H9 (cell line): Measurements from ENCODE around the gene TSC2. TPM values are rescaled to one million over a fixed set of nuclear protein-coding genes. Genes with fewer than 3 reads are reported as not detected.

Experiments
- DNase-seq: peaks from one replicate; pipeline ENCODE4 v3.0.0-alpha.2; 2017
- H2AFZ ChIP-seq: one replicate; pipeline ENCODE4 v1.6.1; 2013; ENCODE audit warnings: mild to moderate bottlenecking, low read length, control low read depth, moderate library complexity
- H2AK5ac ChIP-seq: 2 replicates; pipeline ENCODE4 v1.6.1; 2013; ENCODE audit warnings: low read length, control low read depth, mixed read lengths; ENCODE audit not compliant: insufficient read length
- H2BK120ac ChIP-seq: one replicate; pipeline ENCODE4 v1.6.1; 2013; ENCODE audit warnings: low read depth, mild to moderate bottlenecking, low read length, control low read depth, inconsistent platforms; ENCODE audit not compliant: poor library complexity, severe bottlenecking
- H2BK12ac ChIP-seq: 2 replicates; pipeline ENCODE4 v1.6.1; 2013; ENCODE audit warnings: low read length, control low read depth, mixed read lengths, low read depth; ENCODE audit not compliant: insufficient read length
- H2BK15ac ChIP-seq: 2 replicates; pipeline ENCODE4 v1.6.1; 2013; ENCODE audit warnings: low read depth, low read length, control low read depth
- H2BK20ac ChIP-seq: one replicate; pipeline ENCODE4 v1.6.1; 2013; ENCODE audit warnings: low read depth, mild to moderate bottlenecking, low read length, control low read depth, inconsistent platforms; ENCODE audit not compliant: poor library complexity, severe bottlenecking
- H2BK5ac ChIP-seq: 2 replicates; pipeline ENCODE4 v1.6.1; 2013; ENCODE audit warnings: low read length, control low read depth, mixed read lengths; ENCODE audit not compliant: insufficient read length
- H3K14ac ChIP-seq: 2 replicates; pipeline ENCODE4 v1.6.1; 2013; ENCODE audit warnings: low read length, control low read depth; ENCODE audit not compliant: insufficient read depth
- H3K18ac ChIP-seq: 2 replicates; pipeline ENCODE4 v1.6.1; 2013; ENCODE audit warnings: low read depth, mild to moderate bottlenecking, mixed read lengths, low read length, control low read depth; ENCODE audit not compliant: insufficient read length
- H3K23ac ChIP-seq: 2 replicates; pipeline ENCODE4 v1.6.1; 2013; ENCODE audit warnings: low read length, control low read depth, mixed read lengths, low read depth; ENCODE audit not compliant: insufficient read length
- H3K23me2 ChIP-seq: 2 replicates; pipeline ENCODE4 v1.6.1; 2013; ENCODE audit warnings: low read depth, mild to moderate bottlenecking, mixed read lengths, low read length, control low read depth; ENCODE audit not compliant: insufficient read length, poor library complexity, severe bottlenecking
- H3K27ac ChIP-seq: 2 replicates; pipeline ENCODE4 v1.5.1; 2013; ENCODE audit warnings: low read length, control low read depth, mixed read lengths, low read depth; ENCODE audit not compliant: insufficient read length
- H3K27me3 ChIP-seq: 2 replicates; pipeline ENCODE4 v1.6.1; 2013; ENCODE audit warnings: low read length, control low read depth, inconsistent platforms; ENCODE audit not compliant: insufficient read depth
- H3K4ac ChIP-seq: 2 replicates; pipeline ENCODE4 v1.6.1; 2013; ENCODE audit warnings: low read depth, mild to moderate bottlenecking, control low read depth, inconsistent platforms, low read length, moderate library complexity
- H3K4me1 ChIP-seq: 2 replicates; pipeline ENCODE4 v1.6.1; 2013; ENCODE audit warnings: low read length, control low read depth, inconsistent platforms; ENCODE audit not compliant: insufficient read depth
- H3K4me2 ChIP-seq: 2 replicates; pipeline ENCODE4 v1.6.1; 2013; ENCODE audit warnings: low read length, control low read depth, mixed read lengths; ENCODE audit not compliant: insufficient read length, insufficient read depth
- H3K56ac ChIP-seq: 2 replicates; pipeline ENCODE4 v1.6.1; 2013; ENCODE audit warnings: low read depth, mild to moderate bottlenecking, mixed read lengths, low read length, control low read depth; ENCODE audit not compliant: insufficient read length
- H3K79me1 ChIP-seq: 2 replicates; pipeline ENCODE4 v1.6.1; 2013; ENCODE audit warnings: low read depth, mild to moderate bottlenecking, moderate library complexity, low read length, control low read depth, inconsistent platforms; ENCODE audit not compliant: insufficient read depth, poor library complexity, severe bottlenecking
- H3K79me2 ChIP-seq: 2 replicates; pipeline ENCODE4 v1.6.1; 2013; ENCODE audit warnings: low read length, control low read depth, inconsistent platforms; ENCODE audit not compliant: insufficient read depth
- H3K9ac ChIP-seq: 2 replicates; pipeline ENCODE4 v1.6.1; 2013; ENCODE audit warnings: low read length, control low read depth, mixed read lengths; ENCODE audit not compliant: insufficient read length; ENCODE audit errors: extremely low read depth
- H3K9me3 ChIP-seq: one replicate; pipeline ENCODE4 v1.6.1; 2013; ENCODE audit warnings: low read depth, low read length, inconsistent platforms; ENCODE audit not compliant: control insufficient read depth
- H3T11ph ChIP-seq: one replicate; pipeline ENCODE4 v1.6.1; 2013; ENCODE audit warnings: mild to moderate bottlenecking, low read length, control low read depth, inconsistent platforms
- H4K20me1 ChIP-seq: one replicate; pipeline ENCODE4 v1.6.1; 2013; ENCODE audit not compliant: control insufficient read depth, insufficient read length, insufficient read depth
- H4K5ac ChIP-seq: 2 replicates; pipeline ENCODE4 v1.6.1; 2013; ENCODE audit warnings: low read depth, mild to moderate bottlenecking, mixed read lengths, low read length, control low read depth; ENCODE audit not compliant: insufficient read length
- H4K8ac ChIP-seq: replicated peaks from 2 replicates; pipeline ENCODE4 v1.6.1; 2013; ENCODE audit warnings: low read length, control low read depth, mixed read lengths, low read depth; ENCODE audit not compliant: insufficient read length
- H4K91ac ChIP-seq: 2 replicates; pipeline ENCODE4 v1.6.1; 2013; ENCODE audit warnings: low read depth, mild to moderate bottlenecking, moderate library complexity, mixed read lengths, low read length, control low read depth; ENCODE audit not compliant: insufficient read length
- H3K27ac Mint-ChIP-seq, 3 experiments: 2 replicates in 2 of 3; 3 replicates in 1 of 3; pipeline ENCODE4 v1.8.0; 2020 to 2021; ENCODE audit warnings: mixed read lengths in 3 of 3, mild to moderate bottlenecking in 1 of 3, moderate library complexity in 1 of 3
- H3K27me3 Mint-ChIP-seq: 2 replicates; pipeline ENCODE4 v1.8.0; 2021; ENCODE audit warnings: low read depth, mild to moderate bottlenecking, moderate library complexity, mixed read lengths
- H3K36me3 Mint-ChIP-seq, 3 experiments: 2 replicates in 2 of 3; 3 replicates in 1 of 3; pipeline ENCODE4 v1.8.0; 2020 to 2021; ENCODE audit warnings: low read depth in 3 of 3, mixed read lengths in 3 of 3; ENCODE audit not compliant: insufficient read depth in 1 of 3
- H3K4me1 Mint-ChIP-seq, 2 experiments: 2 replicates each; pipeline ENCODE4 v1.8.0; 2020; ENCODE audit warnings: mixed read lengths in 2 of 2
- H3K4me3 Mint-ChIP-seq, 2 experiments: 2 replicates in 1 of 2; 3 replicates in 1 of 2; pipeline ENCODE4 v1.8.0; 2020 to 2021; ENCODE audit warnings: mild to moderate bottlenecking in 2 of 2, mixed read lengths in 2 of 2, moderate library complexity in 1 of 2
- H3K9me3 Mint-ChIP-seq, 2 experiments: 2 replicates in 1 of 2; 3 replicates in 1 of 2; pipeline ENCODE4 v1.8.0; 2020; ENCODE audit warnings: mild to moderate bottlenecking in 2 of 2, mixed read lengths in 2 of 2, moderate library complexity in 1 of 2
- CTCF ChIP-seq: fragments of 200-600 bp; sonication (generic); conservative IDR thresholded peaks from 3 replicates; pipeline ENCODE4 v1.8.0; 2021; ENCODE audit warnings: antibody characterized with exemption, mild to moderate bottlenecking
- WGBS: extraction: QIAGEN DNeasy Blood & Tissue Kit; methylation state at CpG from one replicate; pipeline ENCODE4 v1.1.7; 2013; ENCODE audit warnings: missing lambda C conversion rate, low lambda C conversion rate, mixed read lengths; ENCODE audit not compliant: insufficient read length; ENCODE audit errors: extremely low coverage; 5-methylcytosine and 5-hydroxymethylcytosine counted together
- total RNA-seq: library from RNA; stranded (reverse); gene quantifications from 2 replicates; pipeline ENCODE4 v1.2.1, GENCODE V29; 2021

The TSC2 gene
- total RNA-seq, 1 experiment from 2014 or later, result 122 TPM

- Histone ChIP-seq H3K4me2 (no peak overlapping the region), H4K5ac (no peak overlapping the region), H2BK15ac (no peak overlapping the region), H4K8ac (no peak overlapping the region), H3K4me1 (no peaks in the 10 kb centered on the region), H3K56ac (no peak overlapping the region), H3K23me2 (peaks cover 3% of the 10 kb centered on the region), H2AFZ (no peak overlapping the region), H3K4ac (no peak overlapping the region), H3K27ac (no peak overlapping the region), H3K18ac (no peak overlapping the region), H4K91ac (no peak overlapping the region), H3K79me1 (no peaks in the 10 kb centered on the region), H3K9me3 (no peaks in the 10 kb centered on the region), H2BK20ac (no peak overlapping the region), H3K27me3 (peaks cover 7% of the 10 kb centered on the region; the same call in 1 of the 2 replicates), H3K14ac (no peak overlapping the region), H4K20me1 (no peaks in the 10 kb centered on the region), H3K9ac (no peak overlapping the region), H2AK5ac (no peak overlapping the region), H3T11ph (no peak overlapping the region), H3K23ac (no peak overlapping the region), H2BK12ac (no peak overlapping the region), H2BK5ac (no peak overlapping the region), H2BK120ac (no peak overlapping the region), H3K79me2 (no peaks in the 10 kb centered on the region)
- Mint-ChIP-seq H3K9me3 (no peaks in the 10 kb centered on the region), H3K27me3 (peaks cover 20% of the 10 kb centered on the region), H3K4me1 (peaks cover 7% of the 10 kb centered on the region in 2 experiments; a peak in 2 of 4 replicates), H3K4me3 (no peak overlapping the region), H3K36me3 (no peaks in the 10 kb centered on the region), H3K27ac (no peak overlapping the region)
- TF ChIP-seq CTCF, result no peak
- no CpG with 5 or more reads among the region's 11 CpGs for WGBS
- no peak for DNase-seq
These were observed 17.7 kb upstream of the TSC2 start for GRCh38 chr16:2030036-2030435.
